ENCODE results near the gene FYN.

FYN gene

GRCh38 chr6:111720931-111721496 is 152.2 kb downstream of the FYN start:
- no peak for DNase-seq

- no peak for DNase-seq
Measured at GRCh38 chr6:111718990-111719389, 154.3 kb downstream of the FYN start.

- no peak for DNase-seq
Measured at GRCh38 chr6:111718326-111718725, 154.9 kb downstream of the FYN start.

GRCh38 chr6:111717621-111718020 is 155.6 kb downstream of the FYN start:
- no peak for DNase-seq

GRCh38 chr6:111716325-111716724 is 156.9 kb downstream of the FYN start:
- DNase-seq, result no peak

- peak in 1 of 2 donors; percentile 30 for DNase-seq
Measured at GRCh38 chr6:111715321-111715720, 157.9 kb downstream of the FYN start.

DNA sequence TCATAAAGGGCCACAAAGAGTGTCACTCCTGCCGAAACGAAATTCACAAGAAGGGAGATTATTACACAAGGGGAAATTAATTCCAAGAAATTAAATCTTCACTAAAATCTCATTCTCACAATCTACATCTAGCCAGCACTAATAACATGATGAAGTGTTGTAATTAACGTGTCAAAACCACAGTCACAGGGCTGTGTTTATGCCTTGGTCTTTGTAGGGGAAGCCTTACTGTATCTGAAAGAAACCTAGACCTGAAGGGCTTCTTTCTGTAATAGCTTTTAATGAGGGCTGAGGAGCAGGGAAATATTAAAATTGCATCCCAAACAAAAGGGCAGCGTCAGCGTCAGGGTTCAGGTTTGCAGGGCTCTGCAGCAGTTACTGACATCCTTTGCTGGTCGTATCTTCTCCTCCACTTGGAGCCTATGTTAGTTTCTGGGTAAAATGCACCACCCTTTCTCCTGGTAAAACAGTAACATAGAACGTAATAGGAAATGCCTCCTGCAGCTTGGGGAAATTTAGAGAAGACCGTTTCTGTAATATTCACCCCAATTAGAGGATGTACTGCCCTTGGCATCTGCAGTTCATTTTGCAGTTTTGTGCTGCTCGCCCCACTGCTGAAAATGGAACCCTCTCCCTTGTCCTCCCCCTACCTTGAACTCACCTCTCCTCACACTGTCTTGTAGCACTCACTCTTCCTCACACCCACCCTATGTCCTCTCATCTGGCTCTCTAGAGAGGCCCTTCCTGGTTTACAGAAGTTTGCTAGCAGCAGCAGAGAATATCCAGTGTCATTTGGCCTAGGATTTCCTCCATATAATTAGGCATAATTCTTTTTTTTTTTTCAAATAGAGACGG is 158.6 kb downstream of the FYN start:
- no peak for DNase-seq

DNA sequence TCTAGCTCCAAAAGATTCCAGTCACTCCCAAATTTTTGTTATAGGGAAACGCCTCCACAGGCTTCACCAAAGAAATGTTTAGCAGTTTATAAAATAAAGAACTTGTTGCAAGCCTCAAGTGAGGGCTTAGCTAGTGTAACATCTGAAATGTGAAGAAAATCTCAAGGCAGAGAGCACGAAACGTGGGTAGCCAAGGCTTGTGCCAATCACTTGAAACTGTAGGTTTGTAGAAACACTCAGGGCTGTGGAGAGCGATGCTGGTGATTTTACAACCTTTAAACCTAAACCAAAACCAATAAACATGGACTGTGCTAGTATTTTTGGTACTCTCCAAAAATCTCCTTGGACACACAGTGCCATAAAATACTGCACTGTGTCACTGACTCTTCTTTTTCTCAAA is 159.4 kb downstream of the FYN start:
- no peak for DNase-seq

- no peak for DNase-seq
Measured at GRCh38 chr6:111713236-111713635, 160.0 kb downstream of the FYN start.

DNA sequence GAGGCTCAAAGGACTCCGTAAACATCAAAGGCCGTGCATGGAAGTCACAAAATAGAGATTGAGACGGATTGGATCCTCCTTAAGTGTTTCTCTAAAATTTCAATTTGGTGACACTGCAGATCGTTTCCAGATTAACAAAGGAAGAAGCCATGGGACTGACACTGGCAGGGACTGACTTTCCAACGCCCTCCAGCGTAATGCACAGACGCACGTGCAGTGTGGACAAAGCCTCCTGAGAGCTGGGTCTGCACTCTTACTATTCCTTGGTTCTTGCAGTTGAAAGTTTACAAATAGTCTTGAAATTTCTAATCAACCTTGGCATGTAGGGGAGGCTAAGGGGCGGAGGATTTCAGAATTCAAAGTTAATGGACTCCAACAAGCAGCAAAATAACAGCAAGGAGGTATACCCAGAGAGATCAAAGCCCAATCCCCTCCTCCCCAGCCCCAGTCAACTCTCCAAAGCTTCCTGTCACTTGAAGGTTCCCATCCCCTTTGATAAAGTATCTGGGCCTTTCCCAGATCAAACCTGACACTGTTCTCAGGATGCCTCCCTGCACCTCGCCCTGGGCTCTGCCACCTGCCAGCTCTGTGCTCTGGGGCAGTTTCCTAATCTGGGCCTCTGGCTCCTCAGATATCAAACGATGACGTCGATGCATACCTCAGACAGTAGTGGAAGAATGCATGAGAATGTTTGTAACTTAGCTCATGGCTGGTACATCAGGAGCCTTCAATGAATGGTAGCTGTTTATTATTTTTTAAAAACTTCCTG is 161.1 kb downstream of the FYN start:
- DNase-seq, result no peak

DNA sequence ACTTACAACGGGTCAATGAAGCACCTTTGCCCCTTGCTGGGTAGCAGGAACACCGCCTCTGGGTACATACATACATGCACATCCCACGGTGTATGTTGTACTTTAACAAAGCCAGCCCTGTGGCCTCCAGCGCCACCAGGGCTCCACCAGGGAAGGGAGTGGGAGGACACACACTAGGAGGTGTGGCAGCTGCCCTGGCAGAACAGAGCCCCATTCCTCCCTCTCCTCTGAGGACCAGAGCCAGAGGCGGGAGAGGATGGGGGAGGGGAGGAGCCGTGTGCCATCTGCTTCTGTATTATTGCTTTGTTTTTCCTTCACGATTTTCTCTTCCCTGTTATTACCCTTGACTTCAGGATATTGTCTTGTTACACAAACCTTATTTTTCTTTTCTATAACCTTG is 161.8 kb downstream of the FYN start:
- peak; percentile 57 to 65 for DNase-seq

DNA sequence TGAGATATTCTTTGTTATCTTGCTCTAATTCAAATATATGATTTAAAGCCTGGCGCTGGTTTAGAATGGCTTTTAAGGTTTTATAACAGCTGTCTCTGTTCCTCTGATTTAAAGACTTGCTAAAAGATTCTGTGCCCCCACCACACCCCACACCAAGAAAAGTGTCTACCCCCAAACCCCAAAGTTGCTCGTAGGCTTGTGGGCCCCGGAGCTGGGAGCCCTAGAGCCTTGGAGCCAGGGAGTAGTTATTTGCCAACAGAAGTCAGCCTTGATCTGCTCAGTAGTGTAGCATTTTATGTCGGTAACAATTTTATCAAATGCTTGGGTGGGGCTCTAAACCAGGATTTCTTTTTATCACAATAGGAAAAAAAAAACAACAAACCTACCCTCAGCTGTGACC is 162.3 kb downstream of the FYN start:
- no peak for DNase-seq

- DNase-seq, result no peak
Measured at GRCh38 chr6:111710439-111710838, 162.8 kb downstream of the FYN start.

GRCh38 chr6:111709615-111710398 is 163.4 kb downstream of the FYN start:
- peak; percentile 68 to 89 for DNase-seq

DNA sequence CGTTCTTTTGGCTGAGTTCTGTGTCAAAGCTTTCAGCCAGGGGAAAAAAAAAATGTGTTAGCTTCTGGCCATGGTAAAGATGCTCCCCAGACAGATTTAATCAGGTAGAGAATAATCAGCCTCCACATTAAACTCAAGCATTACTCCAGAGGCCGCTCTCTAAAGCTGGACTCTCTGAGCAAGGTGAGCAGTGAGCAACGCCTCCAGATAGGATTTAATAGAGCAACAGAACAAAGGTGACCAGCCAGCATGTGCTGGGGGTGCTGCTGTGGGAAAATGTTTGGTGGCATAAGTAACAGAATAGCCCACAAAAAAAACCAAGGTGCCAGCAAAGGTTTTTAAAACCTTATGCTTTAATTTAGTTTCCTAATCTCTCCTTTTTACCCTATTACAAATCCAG is 164.1 kb downstream of the FYN start:
- no peak for DNase-seq

- no peak for DNase-seq
Measured at GRCh38 chr6:111707773-111708172, 165.5 kb downstream of the FYN start.

DNA sequence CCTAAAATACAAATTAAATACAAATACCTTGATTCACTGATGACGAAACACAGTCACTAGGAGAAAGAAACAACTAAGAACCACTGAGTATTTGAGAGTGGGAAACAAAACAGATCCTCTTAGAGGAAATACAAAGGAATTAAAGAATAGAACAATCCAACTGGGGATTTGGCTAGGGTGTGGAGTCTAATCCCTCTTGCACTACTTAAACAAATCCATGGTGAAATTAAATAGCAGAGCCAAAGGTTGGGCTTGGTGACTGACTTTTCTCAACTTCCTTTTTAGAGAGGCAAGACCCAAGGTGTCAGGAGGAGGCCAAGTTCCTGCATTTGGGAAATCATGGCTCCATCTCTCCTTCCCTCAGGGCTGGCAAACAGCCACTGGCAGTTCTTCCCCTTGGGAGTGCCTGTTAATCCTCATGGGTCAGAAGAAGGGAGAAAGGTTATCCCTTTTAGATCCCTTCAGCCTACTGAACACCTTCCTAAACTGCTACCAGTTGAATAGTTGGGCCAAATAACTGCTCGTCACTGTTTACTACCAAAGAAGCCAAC is 166.3 kb downstream of the FYN start:
- DNase-seq, result no peak

DNA sequence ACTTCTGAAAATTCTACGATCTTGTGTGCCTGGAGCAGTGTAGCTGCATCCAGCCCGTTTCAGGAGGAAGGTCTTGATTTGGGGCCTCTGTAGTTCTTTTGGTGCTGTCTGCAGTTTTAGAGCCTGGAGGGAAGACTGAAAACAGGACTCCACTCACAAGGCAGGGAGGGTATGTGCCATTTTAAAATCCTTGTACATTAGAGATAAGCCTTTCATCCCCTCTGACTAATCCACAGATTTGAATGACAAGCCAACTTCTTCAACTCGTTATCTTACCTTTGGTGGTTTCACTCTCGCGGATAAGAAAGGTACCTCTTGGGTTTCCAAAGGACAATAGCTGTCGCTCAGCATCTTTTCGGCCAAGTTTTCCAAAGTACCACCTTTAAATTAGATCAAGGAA is 169.5 kb downstream of the FYN start:
- DNase-seq, result no peak

DNA sequence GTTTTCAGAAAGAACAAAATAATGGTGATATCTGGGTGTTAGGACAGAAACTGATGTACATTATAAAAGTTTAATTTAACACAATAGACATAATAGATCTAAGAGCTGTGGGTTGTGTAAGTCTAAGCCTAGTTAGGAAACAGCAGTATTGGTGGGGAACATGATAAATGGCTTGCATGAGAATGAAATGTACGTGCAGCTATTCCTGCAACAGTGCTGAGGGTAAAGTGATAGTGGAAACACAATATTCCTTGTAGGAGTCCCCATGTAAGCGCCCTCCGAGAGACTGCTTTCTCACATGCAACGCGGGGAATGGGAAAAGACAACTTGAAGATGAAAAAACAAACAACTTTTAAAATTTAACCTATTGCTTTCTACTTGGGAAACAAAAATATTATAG is 171.0 kb downstream of the FYN start:
- DNase-seq, result no peak

- no peak for DNase-seq
Measured at GRCh38 chr6:111701146-111701545, 172.1 kb downstream of the FYN start.

DNA sequence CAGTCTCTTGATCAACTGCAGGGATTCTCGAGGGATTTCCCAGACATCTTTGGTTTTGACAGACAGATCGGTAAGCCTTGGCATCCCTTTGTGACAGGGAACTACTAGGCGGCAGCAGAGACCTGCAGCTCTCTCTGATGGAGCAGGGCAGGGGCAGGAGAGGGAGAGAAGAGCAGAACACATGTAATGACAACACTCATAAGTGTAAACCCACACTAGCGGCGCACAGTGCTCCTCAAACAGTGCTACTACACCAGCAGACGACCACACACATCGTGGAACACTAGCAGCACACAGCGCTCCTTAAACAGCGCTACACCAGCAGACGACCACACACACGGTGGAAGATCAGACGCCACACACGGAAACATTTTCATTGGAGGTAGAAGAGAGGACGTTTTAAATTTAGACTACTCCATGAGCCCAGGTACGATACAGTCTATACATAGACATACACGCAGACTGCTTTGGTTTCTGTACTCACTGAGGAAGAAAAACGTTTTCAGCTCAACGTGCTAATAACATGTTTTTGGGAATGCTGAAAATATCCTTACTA is 173.0 kb downstream of the FYN start:
- no peak for DNase-seq

GRCh38 chr6:111699123-111699522 is 174.1 kb downstream of the FYN start:
- no peak for DNase-seq
